ENCODE measurements around the gene C1QB.
"Not testable (repeated sequence)": the region's sequence is repeated elsewhere in the genome, so short reads cannot be mapped to it uniquely, and the experiment has no call there.

The C1QB gene

GRCh38 chr1:22696610-22697009, 43.6 kb downstream of the C1QB start:
- DNase-seq (ENCODE audit: low read depth in 2 of 2), result no peak

DNA sequence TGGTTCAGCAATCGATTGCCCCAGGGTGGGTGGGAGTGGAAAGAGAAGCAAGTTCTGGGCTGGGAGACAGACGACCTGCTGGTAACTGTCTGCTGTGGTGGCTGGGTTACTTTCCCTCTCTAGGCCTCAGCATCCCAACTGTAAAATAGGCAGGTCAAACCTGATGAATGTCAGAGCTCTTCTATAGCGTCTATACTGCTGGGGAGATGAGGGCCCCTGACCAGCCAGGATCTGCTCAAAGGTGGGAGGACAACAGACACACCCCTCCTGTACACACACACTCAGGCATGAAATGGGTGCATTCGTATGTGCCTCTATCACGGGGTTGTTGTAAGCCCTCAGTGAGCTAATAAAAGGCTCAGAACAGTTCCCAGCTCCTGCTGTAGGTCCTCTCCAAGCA, 44.9 kb downstream of the C1QB start:
- no peak for DNase-seq (ENCODE audit: low read depth in 2 of 2)

DNA sequence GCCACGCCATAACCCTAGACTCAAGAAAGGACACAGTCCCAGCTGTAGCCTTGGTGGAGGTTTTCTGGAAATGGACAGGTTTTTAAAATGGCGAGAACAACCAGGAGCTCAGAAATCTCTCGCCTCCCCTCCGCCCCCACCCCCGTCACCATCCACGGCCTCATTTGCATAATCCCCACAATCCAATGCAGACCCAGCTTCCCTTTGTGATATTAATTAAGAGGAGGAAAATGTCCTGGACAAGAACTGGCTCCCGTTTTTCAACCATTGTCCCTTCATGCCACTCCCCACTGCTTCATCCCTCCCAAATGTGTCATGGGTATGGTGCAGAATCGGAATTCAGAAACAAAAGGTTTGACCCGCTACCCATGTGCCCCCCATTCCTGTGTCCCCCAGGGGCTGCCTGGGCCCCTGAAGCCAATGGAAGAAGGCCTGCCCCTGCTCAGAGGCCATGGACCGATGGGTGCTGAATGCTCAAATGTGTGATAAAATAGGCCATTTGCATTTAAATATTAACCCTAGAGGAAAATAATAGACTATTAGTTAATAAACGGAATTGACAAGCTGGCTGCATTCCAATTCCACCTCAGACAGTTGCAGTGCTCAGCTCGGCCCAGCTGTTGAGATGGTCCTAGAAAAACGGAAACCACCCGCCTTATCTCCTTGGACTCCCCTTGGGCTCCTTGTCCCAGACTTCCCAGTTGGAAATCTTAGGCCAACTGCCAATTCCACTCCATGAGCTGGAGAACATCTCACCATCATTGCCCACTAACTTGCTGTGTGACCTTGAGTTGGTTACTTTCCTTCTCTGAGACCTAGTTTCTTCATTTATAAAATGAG, 46.9 kb downstream of the C1QB start:
- no peak for DNase-seq (ENCODE audit: low read depth in 2 of 2)

- DNase-seq (ENCODE audit: low read depth in 2 of 2), result no peak
Observed at GRCh38 chr1:22702296-22703085, 49.5 kb downstream of the C1QB start.

DNA sequence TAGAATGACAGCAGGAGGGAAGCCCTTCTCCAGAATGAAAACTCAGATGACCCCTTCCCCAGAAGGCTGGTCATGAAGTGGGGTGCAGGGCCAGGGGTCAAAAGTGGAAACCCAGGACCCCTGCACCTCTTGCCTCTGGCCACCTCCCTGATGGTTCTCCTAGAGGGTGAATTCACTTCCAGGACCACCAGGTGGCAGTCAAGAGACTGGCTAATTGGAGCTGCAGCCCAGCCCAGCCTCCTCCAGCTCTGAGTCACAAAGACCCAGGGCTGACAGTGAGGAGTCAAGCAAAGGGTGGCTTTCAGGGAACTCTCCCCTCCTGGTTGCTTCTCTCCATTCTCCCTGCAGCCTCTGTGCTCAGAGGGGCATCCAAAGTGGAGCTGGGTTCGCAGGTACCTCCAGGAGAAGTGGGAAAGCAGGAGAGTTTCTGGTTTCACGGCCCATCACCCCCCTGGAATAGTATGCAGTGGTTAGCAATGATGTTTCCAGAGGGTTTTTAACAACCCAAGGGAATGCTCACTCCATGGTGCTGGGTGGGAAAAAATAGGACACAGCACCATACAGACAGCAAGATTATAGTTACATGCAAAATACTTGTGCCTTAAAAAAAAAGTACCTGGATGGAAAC, 51.5 kb downstream of the C1QB start:
- peak; percentile 62 to 67 for DNase-seq (ENCODE audit: low read depth in 2 of 2)

GRCh38 chr1:22705586-22705985, 52.5 kb downstream of the C1QB start:
- no peak for DNase-seq (ENCODE audit: low read depth in 2 of 2)

DNA sequence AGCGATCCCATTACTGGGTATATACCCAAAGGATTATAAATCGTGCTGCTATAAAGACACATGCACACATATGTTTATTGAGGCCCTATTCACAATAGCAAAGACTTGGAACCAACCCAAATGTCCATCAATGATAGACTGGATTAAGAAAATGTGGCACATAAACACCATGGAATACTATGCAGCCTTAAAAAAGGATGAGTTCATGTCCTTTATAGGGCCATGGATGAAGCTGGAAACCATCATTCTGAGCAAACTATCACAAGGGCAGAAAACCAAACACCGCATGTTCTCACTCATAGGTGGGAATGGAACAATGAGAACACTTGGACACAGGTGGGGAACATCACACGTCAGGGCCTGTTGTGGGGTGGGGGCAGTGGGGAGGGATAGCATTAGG, 53.1 kb downstream of the C1QB start:
- DNase-seq (ENCODE audit: low read depth in 2 of 2), result not testable (repeated sequence)

DNA sequence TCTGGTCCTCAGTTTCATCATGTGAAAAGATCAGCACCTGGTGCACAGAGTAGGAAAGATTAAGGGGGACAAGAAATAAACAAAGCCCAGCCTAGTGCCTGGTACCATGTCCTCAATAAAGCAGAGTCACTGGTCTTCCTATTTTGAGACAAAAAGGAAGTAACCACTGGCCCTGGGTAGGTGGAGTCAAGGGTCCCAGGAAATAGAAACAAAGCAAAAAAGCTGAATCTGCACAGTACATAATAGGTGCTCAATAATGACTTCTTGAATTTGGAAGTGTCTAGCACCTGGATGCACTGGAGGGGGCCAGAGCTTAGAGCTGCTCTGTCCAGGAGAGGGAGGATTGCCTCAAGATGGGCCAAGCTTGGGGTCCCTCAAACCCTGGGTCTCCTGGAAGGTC, 55.7 kb downstream of the C1QB start:
- DNase-seq (ENCODE audit: low read depth in 2 of 2), result no peak

- no peak for DNase-seq (ENCODE audit: low read depth in 2 of 2)
Observed at GRCh38 chr1:22709227-22709626, 56.2 kb downstream of the C1QB start.

DNA sequence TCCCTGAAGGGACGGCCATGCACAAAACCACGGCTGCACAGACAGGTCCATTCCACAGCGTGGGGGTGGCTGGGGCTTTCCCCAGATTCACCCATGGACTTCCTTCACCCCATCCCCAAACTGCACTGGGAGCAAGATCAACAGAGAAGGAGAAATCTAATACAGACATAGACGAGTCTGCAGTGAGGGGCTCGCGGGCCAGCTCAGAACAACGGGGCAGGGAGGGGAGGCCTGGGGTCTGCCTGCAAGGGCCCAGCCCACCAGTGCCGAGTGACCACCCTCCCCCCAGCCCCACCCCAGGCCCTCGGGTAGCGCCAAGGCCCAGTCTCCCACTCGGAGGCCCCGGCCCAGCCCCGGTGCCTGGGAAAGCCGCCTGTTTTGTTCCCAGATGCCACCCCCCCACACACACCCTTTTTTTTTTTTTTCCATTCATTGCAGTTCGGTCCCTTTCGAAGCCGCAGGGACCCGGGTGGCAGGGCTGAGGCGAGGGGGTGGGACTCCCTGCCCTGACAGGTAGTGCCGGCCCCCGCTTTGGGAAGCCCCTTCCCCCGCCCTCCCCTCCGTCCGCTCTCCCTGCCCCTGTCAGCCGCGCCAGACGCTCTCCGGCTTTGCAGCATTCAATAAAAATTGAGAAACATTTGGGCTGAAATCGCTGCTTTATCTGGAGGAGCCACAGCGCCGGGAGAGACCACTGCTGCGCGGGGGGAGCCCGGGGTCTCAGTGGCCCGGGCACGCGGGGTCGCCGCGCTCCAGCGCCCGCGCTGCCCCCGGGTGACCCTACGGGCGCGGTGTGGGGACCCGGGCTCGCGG, 57.1 kb downstream of the C1QB start:
- peak in 1 of 2 donors; percentile 13 for DNase-seq (ENCODE audit: low read depth in 2 of 2)

GRCh38 chr1:22710701-22711049, 57.6 kb downstream of the C1QB start, which contains the start of gene EPHB2:
TSS of gene EPHB2 (plus strand) at chr1:22710839. CDS start at chr1:22710983, 144 bp downstream.
- no peak for DNase-seq (ENCODE audit: low read depth in 2 of 2)

DNA sequence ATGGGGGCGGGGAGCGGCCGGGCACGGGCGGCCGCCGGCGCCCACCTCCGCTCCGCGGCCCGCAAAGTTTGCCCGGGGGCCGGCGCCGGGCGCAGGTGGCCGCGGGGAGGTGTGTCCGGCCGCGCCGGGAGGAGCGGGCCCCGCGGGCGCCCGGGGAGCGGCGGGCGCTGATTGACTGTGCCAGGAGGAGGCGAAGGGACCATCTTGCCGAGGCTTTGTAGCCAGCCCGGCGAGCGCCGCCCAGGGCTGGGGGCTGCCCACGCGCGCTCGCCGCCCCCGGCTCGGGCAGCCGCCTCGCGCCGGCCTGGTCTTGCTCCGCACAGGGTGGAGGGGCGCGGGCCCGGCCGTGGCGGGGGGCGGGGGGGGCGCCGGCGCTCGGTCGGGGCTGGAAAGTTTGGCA, 58.0 kb downstream of the C1QB start:
- no peak for DNase-seq (ENCODE audit: low read depth in 2 of 2)

Data from stimulated activated CD8-positive, alpha-beta memory T cell treated with anti-CD3 and anti-CD28 coated beads, Interleukin-2, amount 100 ng/mL, for 48 hours (primary cell).